Esophagus muscularis mucosa (tissue), 4 donors: ENCODE data around the gene KLKB1. TPM values are rescaled to one million over a fixed set of nuclear protein-coding genes. Genes with fewer than 3 reads are reported as not detected.
A peak's percentile ranks its signal among the peaks of the same experiment; 100 is the strongest.

ENCODE experiments used
- DNase-seq: peaks from one replicate; pipeline ENCODE4 v3.0.0-alpha.2; 2017; ENCODE audit errors: extremely low spot score
- H3K27ac ChIP-seq, 4 donors: fragments of 200-600 bp; sonication (generic); replicated peaks in 1 of 4; 1 replicate in 3 of 4; 2 replicates in 1 of 4; pipeline ENCODE4 v1.5.1; 2016 to 2019; ENCODE audit warnings: mild to moderate bottlenecking in 1 of 4
- H3K27me3 ChIP-seq, 4 donors: fragments of 200-600 bp; sonication (generic); one replicate each; pipeline versions ENCODE4 v1.5.1 to v1.6.0; 2016 to 2019
- H3K36me3 ChIP-seq, 4 donors: fragments of 200-600 bp; sonication (generic); one replicate each; pipeline ENCODE4 v1.5.1; 2016 to 2019
- H3K4me1 ChIP-seq, 4 donors: fragments of 200-600 bp; sonication (generic); one replicate each; pipeline ENCODE4 v1.5.1; 2016 to 2019
- H3K4me3 ChIP-seq, 4 donors: fragments of 200-600 bp; sonication (generic); 1 replicate in 2 of 4; 2 replicates in 2 of 4; pipeline ENCODE4 v1.5.1; 2016 to 2019; ENCODE audit warnings: mild to moderate bottlenecking in 4 of 4, moderate library complexity in 1 of 4
- H3K9me3 ChIP-seq, 4 donors: fragments of 200-600 bp; sonication (generic); 1 replicate in 3 of 4; 2 replicates in 1 of 4; pipeline ENCODE4 v1.5.1; 2016 to 2019
- EP300 ChIP-seq: sonication (generic); formaldehyde crosslinking; IDR thresholded peaks from one replicate; pipeline ENCODE4 v1.6.1; 2017; ENCODE audit warnings: antibody characterized with exemption
- POLR2A ChIP-seq: fragments of 450-650 bp; IDR thresholded peaks from one replicate; pipeline ENCODE4 v1.6.1; 2017; ENCODE audit warnings: antibody characterized with exemption, moderate library complexity, mild to moderate bottlenecking, low read depth
- POLR2AphosphoS5 ChIP-seq, 2 donors: sonication (generic); formaldehyde crosslinking; IDR thresholded peaks; one replicate each; pipeline ENCODE4 v1.6.1; 2017; ENCODE audit warnings: antibody characterized with exemption in 2 of 2
- WGBS: methylation state at CpG from one replicate; pipeline ENCODE4 v1.1.5; 2018; 5-methylcytosine and 5-hydroxymethylcytosine counted together
- intact Hi-C: fragments of 100-400 bp; cut with DNase I; formaldehyde crosslinking; loops from one replicate; pipeline ENCODE4 v1.15.1; 2023
- total RNA-seq, 4 donors: library from RNA; depleted of rRNA; stranded (reverse); fragments of >200 nt; gene quantifications; one replicate each; pipeline versions ENCODE4 v1.1.0 to v1.2.1, GENCODE V29; 2016
- TF ChIP-seq, protein P1 (sequence below), 3 experiments: fragments of 200-600 bp in 2 of 3; fragments of 450-650 bp in 1 of 3; sonication (generic) in 2 of 3; IDR thresholded peaks; one replicate each; pipeline ENCODE4 v1.5.1; 2017 to 2019; ENCODE audit warnings: antibody characterized with exemption in 3 of 3, mild to moderate bottlenecking in 2 of 3, moderate library complexity in 1 of 3

Gene KLKB1
- total RNA-seq, 4 donors from 2014 or later: 0.45 to 2.0 (median 0.83) TPM

- no peaks in the 10 kb centered on the region for H3K36me3 ChIP-seq
- no peak for TF ChIP-seq POLR2AphosphoS5 (IDR thresholded peaks at IDR 0.05)
- no peak for TF ChIP-seq POLR2A
- TF ChIP-seq, protein P1, sequence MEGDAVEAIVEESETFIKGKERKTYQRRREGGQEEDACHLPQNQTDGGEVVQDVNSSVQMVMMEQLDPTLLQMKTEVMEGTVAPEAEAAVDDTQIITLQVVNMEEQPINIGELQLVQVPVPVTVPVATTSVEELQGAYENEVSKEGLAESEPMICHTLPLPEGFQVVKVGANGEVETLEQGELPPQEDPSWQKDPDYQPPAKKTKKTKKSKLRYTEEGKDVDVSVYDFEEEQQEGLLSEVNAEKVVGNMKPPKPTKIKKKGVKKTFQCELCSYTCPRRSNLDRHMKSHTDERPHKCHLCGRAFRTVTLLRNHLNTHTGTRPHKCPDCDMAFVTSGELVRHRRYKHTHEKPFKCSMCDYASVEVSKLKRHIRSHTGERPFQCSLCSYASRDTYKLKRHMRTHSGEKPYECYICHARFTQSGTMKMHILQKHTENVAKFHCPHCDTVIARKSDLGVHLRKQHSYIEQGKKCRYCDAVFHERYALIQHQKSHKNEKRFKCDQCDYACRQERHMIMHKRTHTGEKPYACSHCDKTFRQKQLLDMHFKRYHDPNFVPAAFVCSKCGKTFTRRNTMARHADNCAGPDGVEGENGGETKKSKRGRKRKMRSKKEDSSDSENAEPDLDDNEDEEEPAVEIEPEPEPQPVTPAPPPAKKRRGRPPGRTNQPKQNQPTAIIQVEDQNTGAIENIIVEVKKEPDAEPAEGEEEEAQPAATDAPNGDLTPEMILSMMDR (IDR thresholded peaks at IDR 0.05): no peak
- TF ChIP-seq EP300: no peak
Observed at GRCh38 chr4:186225848-186226247, 1.5 kb upstream of the KLKB1 start.

DNA sequence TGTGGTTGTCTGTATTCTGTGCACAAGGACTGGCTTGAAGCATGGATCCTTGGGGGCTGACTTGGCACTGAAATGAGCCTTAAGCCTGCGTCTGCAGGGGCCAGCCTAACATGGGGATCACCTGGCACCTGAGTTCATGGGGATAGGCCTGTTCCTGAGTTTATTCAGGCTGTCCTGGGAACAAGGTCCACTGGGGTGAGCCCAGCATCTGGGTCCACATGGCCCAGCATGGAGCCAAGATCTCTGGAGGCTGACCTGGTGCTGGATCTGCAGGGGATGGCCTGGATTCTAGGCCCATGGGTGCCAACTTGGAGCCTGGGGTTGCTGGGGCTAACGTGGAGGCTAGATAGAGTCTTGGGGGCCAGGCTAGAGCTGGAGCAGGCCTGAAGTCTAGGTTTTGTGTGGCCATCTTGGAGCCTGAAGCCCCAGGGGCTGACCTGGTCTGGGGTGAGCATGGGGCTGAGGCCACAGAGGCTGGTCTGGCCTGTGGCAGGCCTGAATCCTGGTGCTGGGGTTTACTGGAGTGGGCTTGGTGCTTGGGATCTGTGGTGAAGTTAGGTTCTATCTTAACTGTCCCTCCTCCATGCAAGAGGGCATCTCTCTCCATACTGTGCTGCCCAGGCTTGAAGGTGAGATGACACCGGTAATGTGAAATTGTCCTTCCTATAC, 652 bp upstream of the KLKB1 start:
- WGBS: 89% methylated on average over 3 of the region's 3 CpGs
- H3K27ac ChIP-seq: no peak overlapping the region
- H3K4me3 ChIP-seq: no peak overlapping the region
- H3K4me1 ChIP-seq: no peaks in the 10 kb centered on the region
- no peaks in the 10 kb centered on the region for H3K36me3 ChIP-seq
- intact Hi-C loops: no loop called here
- H3K27me3 ChIP-seq: no peaks in the 10 kb centered on the region
- peaks cover 0 to 6% (median 0%) of the 10 kb centered on the region in 4 donors for H3K9me3 ChIP-seq
- TF ChIP-seq POLR2A: no peak
- no peak for DNase-seq

More at GRCh38 chr4:186225848-186226247, 1.5 kb upstream of the KLKB1 start:
- Histone ChIP-seq H3K4me1 (no peaks in the 10 kb centered on the region), H3K27me3 (no peaks in the 10 kb centered on the region), H3K9me3 (peaks cover 0 to 6% (median 0%) of the 10 kb centered on the region in 4 donors), H3K4me3 (no peak overlapping the region), H3K27ac (no peak overlapping the region)
- DNase-seq: no peak
- intact Hi-C loops: no loop called here

DNA sequence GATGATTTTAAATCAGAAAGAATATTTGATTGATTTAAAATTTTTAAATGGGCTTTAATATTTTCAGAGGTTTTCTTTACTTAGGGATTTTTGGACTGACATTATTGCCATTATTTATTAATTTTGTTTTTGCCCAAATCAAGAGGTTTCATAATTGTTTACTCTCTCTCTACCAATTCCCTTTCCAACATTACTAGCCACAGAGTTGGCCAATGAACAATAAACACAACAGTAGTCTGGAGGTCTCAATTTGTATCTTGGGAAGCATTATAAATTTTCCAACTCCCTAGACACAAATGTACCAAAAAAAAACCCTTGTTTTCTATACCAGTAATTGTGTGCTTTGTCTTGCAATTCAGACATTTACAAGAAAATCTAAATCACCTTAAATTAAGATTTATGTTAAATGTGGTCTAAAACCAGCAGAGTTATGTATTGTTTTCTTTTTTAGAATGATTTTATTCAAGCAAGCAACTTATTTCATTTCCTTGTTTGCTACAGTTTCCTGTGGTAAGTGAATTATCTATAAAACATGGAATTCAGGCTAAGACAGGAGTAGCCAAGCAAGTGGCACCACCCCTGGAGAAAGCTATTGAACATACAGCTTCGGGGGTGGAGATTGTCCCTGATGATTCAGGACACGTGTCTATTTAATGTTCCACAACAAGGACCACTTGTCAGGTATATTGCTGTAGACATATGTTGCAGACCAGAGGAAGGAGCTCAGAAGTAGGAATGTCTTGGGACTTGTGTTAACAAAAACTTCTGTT, 622 bp downstream of the KLKB1 start:
- H3K36me3 ChIP-seq: peaks cover 0 to 5% (median 0%) of the 10 kb centered on the region in 4 donors
- H3K4me3 ChIP-seq: peak overlapping the region in 3 of 4 donors; percentile 13 to 19 (median 13)
- H3K4me1 ChIP-seq: no peaks in the 10 kb centered on the region
- peaks cover 0 to 6% (median 0%) of the 10 kb centered on the region in 4 donors for H3K9me3 ChIP-seq
- TF ChIP-seq POLR2AphosphoS5 (IDR thresholded peaks at IDR 0.05): no peak
- TF ChIP-seq POLR2A: no peak
- TF ChIP-seq EP300: no peak
- TF ChIP-seq, protein P1 (IDR thresholded peaks at IDR 0.05): no peak
- 39% methylated on average over 2 of the region's 2 CpGs for WGBS
- no peaks in the 10 kb centered on the region for H3K27me3 ChIP-seq
- H3K27ac ChIP-seq: no peak overlapping the region
- no peak for DNase-seq
- intact Hi-C loops: no loop called here

- peaks cover 0 to 5% (median 0%) of the 10 kb centered on the region in 4 donors for H3K36me3 ChIP-seq
- H3K27ac ChIP-seq: no peak overlapping the region
- 63% methylated on average over 2 of the region's 2 CpGs for WGBS
- TF ChIP-seq, protein P1 (IDR thresholded peaks at IDR 0.05): peak in 1 of 3 experiments; percentile 3
- TF ChIP-seq POLR2A (no peak), EP300 (no peak)
- no peaks in the 10 kb centered on the region for H3K4me1 ChIP-seq
- peaks cover 0 to 6% (median 0%) of the 10 kb centered on the region in 4 donors for H3K9me3 ChIP-seq
- intact Hi-C loops: no loop called here
- DNase-seq: no peak
- no peaks in the 10 kb centered on the region for H3K27me3 ChIP-seq
- H3K4me3 ChIP-seq: peak overlapping the region in 3 of 4 donors; percentile 13 to 19 (median 13)
Observed at GRCh38 chr4:186228514-186228894, 1.2 kb downstream of the KLKB1 start.

DNA sequence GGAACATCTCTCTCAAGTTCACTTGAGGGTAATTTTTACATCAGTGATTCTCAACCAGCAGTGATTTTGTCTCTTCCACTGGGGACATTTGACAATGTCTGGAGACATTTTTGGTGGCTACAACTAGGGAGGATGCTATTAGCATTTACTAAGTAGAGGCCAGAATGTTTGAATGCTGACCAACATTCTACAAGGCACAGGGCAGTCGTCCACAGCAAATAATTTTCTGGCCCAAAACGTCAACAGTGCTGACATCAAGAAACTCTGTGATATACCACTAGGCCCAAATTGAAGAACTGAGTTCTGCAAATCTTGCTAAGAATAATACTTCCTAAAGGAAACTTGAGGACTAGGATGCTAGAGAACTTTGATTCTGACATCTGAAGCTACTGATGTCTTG, 7.1 kb downstream of the KLKB1 start:
- H3K9me3 ChIP-seq: no peaks in the 10 kb centered on the region
- DNase-seq: no peak
- no peak overlapping the region for H3K4me3 ChIP-seq
- no peak for TF ChIP-seq POLR2AphosphoS5 (IDR thresholded peaks at IDR 0.05)
- no peak for TF ChIP-seq POLR2A
- no peak for TF ChIP-seq EP300
- TF ChIP-seq, protein P1 (IDR thresholded peaks at IDR 0.05): no peak
- intact Hi-C loops: no loop called here
- no peaks in the 10 kb centered on the region for H3K27me3 ChIP-seq
- WGBS: 77% methylated on average over 2 of the region's 2 CpGs
- H3K27ac ChIP-seq: no peak overlapping the region
- peaks cover 0 to 16% (median 2%) of the 10 kb centered on the region in 4 donors for H3K36me3 ChIP-seq
- H3K4me1 ChIP-seq: no peaks in the 10 kb centered on the region
